SH-SY5Y (cell line): ENCODE data around the gene GGN.

Source experiments
- GATA2 ChIP-seq: IDR thresholded peaks from 2 replicates; pipeline ENCODE4 v1.6.1; 2011; ENCODE audit warnings: mild to moderate bottlenecking, low read depth, low read length
- GATA3 ChIP-seq: IDR thresholded peaks from 2 replicates; pipeline ENCODE4 v1.6.1; 2011; ENCODE audit warnings: low read depth, mild to moderate bottlenecking, low read length, moderate library complexity

GGN gene

GRCh38 chr19:38369584-38369983 is 18.2 kb downstream of the GGN start:
- TF ChIP-seq GATA2 (no peak), GATA3 (no peak)

GRCh38 chr19:38367041-38367440 is 20.8 kb downstream of the GGN start:
- no peak for TF ChIP-seq GATA2
- no peak for TF ChIP-seq GATA3

- no peak for TF ChIP-seq GATA2
- no peak for TF ChIP-seq GATA3
These were observed 25.5 kb downstream of the GGN start for GRCh38 chr19:38362076-38362945.

GRCh38 chr19:38361633-38362075 is 26.2 kb downstream of the GGN start:
- no peak for TF ChIP-seq GATA2
- TF ChIP-seq GATA3: no peak

- TF ChIP-seq GATA2: peak; percentile 63
- no peak for TF ChIP-seq GATA3
These were observed 26.8 kb downstream of the GGN start for GRCh38 chr19:38360839-38361631.

- no peak for TF ChIP-seq GATA2
- no peak for TF ChIP-seq GATA3
These were observed 27.5 kb downstream of the GGN start for GRCh38 chr19:38360351-38360750.

GRCh38 chr19:38359242-38360021 is 28.4 kb downstream of the GGN start:
- TF ChIP-seq GATA3 (no peak), GATA2 (no peak)

- TF ChIP-seq GATA3: no peak
- TF ChIP-seq GATA2: no peak
These were observed 29.8 kb downstream of the GGN start for GRCh38 chr19:38358071-38358470.

- TF ChIP-seq GATA2 (no peak), GATA3 (no peak)
These were observed 31.8 kb downstream of the GGN start for GRCh38 chr19:38355728-38356725.

GRCh38 chr19:38352611-38353010 is 35.2 kb downstream of the GGN start:
- no peak for TF ChIP-seq GATA3
- TF ChIP-seq GATA2: no peak

GRCh38 chr19:38351865-38352395 is 35.9 kb downstream of the GGN start:
- TF ChIP-seq GATA2 (no peak), GATA3 (no peak)

GRCh38 chr19:38350883-38351282 is 37.0 kb downstream of the GGN start:
- TF ChIP-seq GATA3 (no peak), GATA2 (no peak)

- TF ChIP-seq GATA3: no peak
- TF ChIP-seq GATA2: no peak
These were observed 41.0 kb downstream of the GGN start for GRCh38 chr19:38346837-38347236.

- TF ChIP-seq GATA3 (no peak), GATA2 (no peak)
These were observed 46.9 kb downstream of the GGN start for GRCh38 chr19:38340927-38341326.
